ENCODE data around the gene RFC1.
"Not testable (repeated sequence)": the region's sequence is repeated elsewhere in the genome, so short reads cannot be mapped to it uniquely, and the experiment has no call there.

RFC1 gene

DNA sequence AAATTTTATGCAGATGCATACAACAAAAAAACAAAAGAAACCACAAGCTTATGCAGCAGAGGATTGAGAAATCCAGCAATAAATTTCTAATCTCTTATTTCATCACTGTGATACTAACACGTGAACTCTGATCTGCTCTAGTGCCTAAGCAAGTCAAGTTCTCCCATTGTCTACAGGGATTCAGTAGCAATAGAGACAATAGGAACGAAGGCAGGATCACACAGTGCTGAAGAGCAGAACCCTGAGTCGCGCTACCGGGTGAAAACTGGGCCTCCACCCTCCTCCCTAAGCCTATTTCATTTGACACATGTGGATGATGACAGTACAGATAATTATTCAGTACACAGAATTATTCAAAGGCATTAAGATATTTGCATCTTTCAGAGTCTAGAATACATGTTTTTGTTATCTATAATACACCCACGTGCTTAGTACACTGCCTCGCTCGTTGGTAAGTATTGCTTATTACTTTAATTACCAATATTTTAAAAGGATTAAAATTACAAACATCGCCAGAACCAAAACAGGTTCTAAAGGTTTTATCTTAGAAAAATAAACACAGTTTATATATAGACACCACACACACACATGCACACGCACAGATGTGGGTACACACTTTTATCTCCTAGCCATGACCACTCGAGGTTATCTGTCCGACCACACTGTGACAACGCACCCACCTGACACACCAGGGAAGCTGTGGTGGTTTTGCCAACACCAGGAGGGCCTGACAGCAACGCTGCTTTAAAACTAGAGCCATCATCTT lies 60.1 kb downstream of the RFC1 start:
- Histone ChIP-seq H3K4me3 (ENCODE audit: low read depth, low read length) (no peak overlapping the region), H3K27ac (no peak overlapping the region), H3K9me3 (ENCODE audit: severe bottlenecking) (no peaks in the 10 kb centered on the region), H3K36me3 (peaks cover 75% of the 10 kb centered on the region), H3K27me3 (ENCODE audit: insufficient read depth, low read depth, severe bottlenecking) (no peaks in the 10 kb centered on the region)
- TF ChIP-seq CTCF (IDR thresholded peaks at IDR 0.05; ENCODE audit: low read depth, low read length): no peak
- no peak for DNase-seq

DNA sequence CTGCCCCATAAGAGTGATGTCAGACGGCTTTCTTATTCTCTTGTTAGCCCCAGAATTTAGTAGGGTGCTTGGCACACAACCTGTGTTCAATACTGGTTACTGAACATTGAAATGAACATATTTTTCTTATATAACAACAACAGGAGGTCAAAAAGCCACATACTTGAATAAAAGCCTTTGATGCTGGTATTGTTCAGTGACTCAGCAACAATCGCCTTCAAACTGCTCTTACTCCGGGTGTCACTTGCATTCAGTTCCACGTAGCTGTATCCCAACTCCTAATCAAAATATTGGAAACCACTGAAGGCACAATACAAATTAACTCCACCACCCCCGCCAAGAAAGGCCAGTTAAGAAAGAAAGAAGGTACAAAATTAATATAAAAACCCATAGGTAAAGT lies 61.5 kb downstream of the RFC1 start:
- DNase-seq: no peak
- Histone ChIP-seq H3K36me3 (peaks cover 73% of the 10 kb centered on the region), H3K27ac (no peak overlapping the region)

DNA sequence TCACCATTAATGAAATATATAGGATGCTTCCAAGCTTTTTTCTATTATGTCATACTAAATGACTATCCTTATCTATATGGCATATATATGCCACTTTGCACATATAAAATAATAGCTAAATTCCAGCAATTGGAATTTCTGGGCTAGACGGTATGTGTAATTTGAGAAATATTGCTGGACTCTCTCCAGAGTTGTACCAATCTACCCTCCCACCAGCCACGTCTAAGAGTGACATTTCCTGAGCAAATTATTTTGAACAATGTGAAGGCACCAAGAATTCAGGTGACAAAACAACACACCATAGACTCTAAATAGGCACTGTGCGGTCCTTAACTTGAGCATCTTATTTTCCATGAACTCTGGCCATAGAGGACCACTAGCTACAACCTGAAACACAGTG lies 62.3 kb downstream of the RFC1 start:
- no peaks in the 10 kb centered on the region for H3K9me3 ChIP-seq (ENCODE audit: severe bottlenecking)
- TF ChIP-seq CTCF (IDR thresholded peaks at IDR 0.05; ENCODE audit: low read depth, low read length): no peak
- no peak overlapping the region for H3K27ac ChIP-seq
- no peak overlapping the region for H3K4me3 ChIP-seq (ENCODE audit: low read depth, low read length)
- H3K27me3 ChIP-seq (ENCODE audit: insufficient read depth, low read depth, severe bottlenecking): no peaks in the 10 kb centered on the region
- DNase-seq: no peak
- H3K36me3 ChIP-seq: peaks cover 74% of the 10 kb centered on the region

More for the DNA sequence above, 61.5 kb downstream of the RFC1 start:
- Histone ChIP-seq H3K27me3 (ENCODE audit: insufficient read depth, low read depth, severe bottlenecking) (no peaks in the 10 kb centered on the region), H3K9me3 (ENCODE audit: severe bottlenecking) (no peaks in the 10 kb centered on the region), H3K4me3 (ENCODE audit: low read depth, low read length) (no peak overlapping the region)
- no peak for TF ChIP-seq CTCF (IDR thresholded peaks at IDR 0.05; ENCODE audit: low read depth, low read length)

DNA sequence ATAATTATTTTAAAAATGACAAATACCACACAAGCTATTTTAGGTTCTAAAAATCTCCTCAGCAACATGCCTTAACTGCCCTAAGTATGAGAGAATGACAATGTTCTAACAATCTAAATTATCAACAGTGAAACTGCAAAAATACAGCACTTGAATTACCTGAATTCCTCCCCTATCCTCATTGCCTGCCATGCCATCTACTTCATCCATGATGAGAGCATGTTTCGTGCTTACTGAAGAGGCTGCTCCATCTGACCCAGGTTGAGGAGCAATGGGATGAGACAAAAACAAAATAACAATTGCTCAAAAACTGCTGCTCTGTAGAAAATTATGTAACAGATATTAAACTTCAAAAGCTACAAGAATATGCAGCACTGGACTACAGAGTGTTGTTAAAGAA lies 63.3 kb downstream of the RFC1 start:
- Histone ChIP-seq H3K27ac (no peak overlapping the region), H3K27me3 (ENCODE audit: insufficient read depth, low read depth, severe bottlenecking) (no peaks in the 10 kb centered on the region), H3K36me3 (peaks cover 75% of the 10 kb centered on the region), H3K4me3 (ENCODE audit: low read depth, low read length) (no peak overlapping the region), H3K9me3 (ENCODE audit: severe bottlenecking) (no peaks in the 10 kb centered on the region)
- no peak for DNase-seq
- TF ChIP-seq CTCF (IDR thresholded peaks at IDR 0.05; ENCODE audit: low read depth, low read length): no peak

DNA sequence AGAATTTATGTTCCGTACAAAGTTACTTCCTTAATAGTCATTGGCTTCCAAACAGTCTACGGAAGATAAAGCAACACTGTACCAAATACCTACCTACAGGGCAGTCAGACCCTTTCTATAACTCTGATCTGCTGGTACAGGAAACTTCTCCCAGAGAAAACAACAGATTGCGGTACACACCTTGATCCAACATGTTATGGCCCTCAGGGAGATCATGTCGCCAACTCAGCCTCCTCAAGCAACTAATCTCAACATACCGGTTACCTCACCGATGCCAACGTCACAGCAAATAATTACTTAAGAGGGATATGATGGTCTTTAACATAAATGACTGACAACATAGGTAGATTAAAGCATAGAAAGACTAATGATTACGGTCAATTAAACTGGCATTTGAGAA lies 70.4 kb downstream of the RFC1 start:
- H3K27me3 ChIP-seq (ENCODE audit: insufficient read depth, low read depth, severe bottlenecking): no peaks in the 10 kb centered on the region
- H3K36me3 ChIP-seq: peaks cover 75% of the 10 kb centered on the region
- H3K27ac ChIP-seq: no peak overlapping the region
- DNase-seq: no peak
- no peaks in the 10 kb centered on the region for H3K9me3 ChIP-seq (ENCODE audit: severe bottlenecking)
- H3K4me3 ChIP-seq (ENCODE audit: low read depth, low read length): no peak overlapping the region
- no peak for TF ChIP-seq CTCF (IDR thresholded peaks at IDR 0.05; ENCODE audit: low read depth, low read length)

DNA sequence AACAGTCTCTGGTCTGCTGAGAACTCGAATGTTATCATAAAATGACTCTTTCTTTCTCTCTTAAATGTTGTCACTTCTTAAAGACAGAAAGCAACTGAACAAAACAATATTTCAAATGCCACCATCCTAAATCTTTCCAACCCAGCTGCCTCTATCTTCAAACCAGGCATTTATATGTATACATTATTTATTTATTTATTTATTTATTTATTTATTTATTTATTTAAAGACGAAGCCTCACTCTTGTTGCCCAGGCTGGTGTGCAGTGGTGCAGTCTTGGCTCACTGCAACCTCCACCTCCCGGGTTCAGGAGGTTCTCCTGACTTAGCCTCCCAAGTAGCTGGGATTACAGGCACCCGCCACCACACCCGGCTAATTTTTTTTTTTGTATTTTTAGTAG lies 73.7 kb downstream of the RFC1 start:
- not testable (repeated sequence) for H3K27ac ChIP-seq; H3K4me3 ChIP-seq (ENCODE audit: low read depth, low read length); H3K27me3 ChIP-seq (ENCODE audit: insufficient read depth, low read depth, severe bottlenecking); H3K9me3 ChIP-seq (ENCODE audit: severe bottlenecking); DNase-seq
- H3K36me3 ChIP-seq: peaks cover 75% of the 10 kb centered on the region
